NCI-H187 (cell line): ENCODE measurements around the gene PCF11.

Experiments used
- DNase-seq, 2 experiments: peaks; one replicate each; lab custom pipeline; 2025; lab: John Stamatoyannopoulos, UW

Gene PCF11

GRCh38 chr11:83152264-83152663 is 4.7 kb upstream of the PCF11 start:
- no peak for DNase-seq

- DNase-seq = no peak
Observed at GRCh38 chr11:83153764-83154163, 3.2 kb upstream of the PCF11 start.

- peak; percentile 98 to 100 for DNase-seq
Observed at GRCh38 chr11:83156144-83156995, 561 bp upstream of the PCF11 start.

GRCh38 chr11:83157594-83158356 is 844 bp downstream of the PCF11 start:
- DNase-seq = peak; percentile 4 to 13

GRCh38 chr11:83158357-83158786 is 1.4 kb downstream of the PCF11 start:
- DNase-seq = no peak

- no peak for DNase-seq
Observed at GRCh38 chr11:83158965-83159901, 2.3 kb downstream of the PCF11 start.

- DNase-seq = no peak
Observed at GRCh38 chr11:83159902-83160865, 3.3 kb downstream of the PCF11 start.

GRCh38 chr11:83161610-83162199 is 4.8 kb downstream of the PCF11 start:
- DNase-seq = no peak

GRCh38 chr11:83162377-83162776 is 5.4 kb downstream of the PCF11 start:
- no peak for DNase-seq

- no peak for DNase-seq
Observed at GRCh38 chr11:83166193-83166866, 9.4 kb downstream of the PCF11 start.

GRCh38 chr11:83168756-83169155 is 11.8 kb downstream of the PCF11 start:
- DNase-seq = no peak

GRCh38 chr11:83170865-83171264 is 13.9 kb downstream of the PCF11 start:
- no peak for DNase-seq

- DNase-seq = no peak
Observed at GRCh38 chr11:83172551-83172950, 15.6 kb downstream of the PCF11 start.

- no peak for DNase-seq
Observed at GRCh38 chr11:83174008-83174407, 17.1 kb downstream of the PCF11 start.

- DNase-seq = no peak
Observed at GRCh38 chr11:83175815-83176214, 18.9 kb downstream of the PCF11 start.

GRCh38 chr11:83181815-83182214 is 24.9 kb downstream of the PCF11 start:
- no peak for DNase-seq

GRCh38 chr11:83185767-83186166 is 28.8 kb downstream of the PCF11 start:
- DNase-seq = no peak

GRCh38 chr11:83187465-83187864 is 30.5 kb downstream of the PCF11 start:
- DNase-seq = no peak

GRCh38 chr11:83191491-83191890 is 34.6 kb downstream of the PCF11 start:
- DNase-seq = no peak

- DNase-seq = no peak
Observed at GRCh38 chr11:83191986-83192385, 35.1 kb downstream of the PCF11 start.
